NCI-H2107 treated with DMSO at 0.1 percent for 48 hours (cell line): ENCODE measurements around the gene IMMP2L.

Source experiments
- DNase-seq: peaks from one replicate; lab custom pipeline; 2025; ENCODE audit not compliant: unreplicated experiment; lab: John Stamatoyannopoulos, UW

Gene IMMP2L

DNA sequence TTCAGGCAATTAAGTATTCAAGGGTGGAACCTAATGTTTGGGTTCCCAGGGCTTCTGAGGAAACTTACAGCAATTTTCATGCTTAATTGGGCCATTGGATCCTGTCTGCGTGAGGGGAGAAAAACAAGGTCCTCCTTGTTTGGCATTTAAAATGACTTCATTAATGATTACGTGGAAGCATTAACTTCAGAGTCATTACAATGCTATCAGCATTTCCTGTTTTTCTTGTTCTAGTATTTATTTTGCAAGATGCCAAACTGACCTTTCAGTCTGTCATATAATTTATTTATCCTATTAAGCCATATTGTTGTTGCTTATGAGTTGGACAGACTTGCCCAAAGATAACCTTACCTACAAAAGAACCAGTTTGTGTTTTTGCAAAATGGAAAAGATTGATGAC is 795.4 kb downstream of the IMMP2L start:
- no peak for DNase-seq

DNA sequence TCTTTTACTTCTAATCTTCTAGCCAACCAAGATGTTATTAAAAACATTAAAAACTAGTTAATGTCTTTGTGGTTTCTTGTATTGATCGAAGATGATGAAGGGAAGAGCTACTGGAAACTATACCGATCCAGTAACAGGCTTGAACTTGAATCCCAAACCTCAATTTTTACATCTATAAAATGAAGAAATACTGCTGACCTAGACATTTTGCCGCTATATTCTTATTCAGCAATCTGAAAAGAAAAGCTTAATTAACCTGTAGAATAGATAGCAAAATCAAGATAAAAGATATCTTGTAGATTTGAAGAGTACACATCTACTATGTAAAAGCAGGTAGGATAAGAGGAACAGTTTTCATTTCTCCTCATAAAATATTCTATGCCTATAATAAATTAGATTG is 797.4 kb downstream of the IMMP2L start:
- no peak for DNase-seq

GRCh38 chr7:110762546-110763225 is 799.6 kb downstream of the IMMP2L start:
- DNase-seq: no peak

- no peak for DNase-seq
Measured at GRCh38 chr7:110760341-110760740, 802.0 kb downstream of the IMMP2L start.

DNA sequence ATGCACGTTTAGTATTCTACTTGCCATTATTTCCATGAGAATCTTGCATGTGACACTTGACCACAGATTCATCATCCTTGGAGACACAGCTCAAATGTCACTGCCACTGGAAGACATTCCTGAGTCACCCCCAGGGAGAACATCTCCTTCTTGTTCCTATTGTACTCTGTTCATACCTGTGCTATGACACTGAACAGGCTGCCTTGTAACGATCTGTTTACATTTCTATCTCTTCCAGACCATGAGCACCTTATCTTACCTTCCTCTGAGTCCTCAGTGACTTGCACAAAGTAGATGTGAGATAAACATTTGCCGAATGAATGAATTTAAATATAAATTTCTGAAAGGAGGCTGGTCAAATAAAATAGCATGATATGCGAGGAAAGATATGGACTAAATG is 803.2 kb downstream of the IMMP2L start:
- DNase-seq: no peak

DNA sequence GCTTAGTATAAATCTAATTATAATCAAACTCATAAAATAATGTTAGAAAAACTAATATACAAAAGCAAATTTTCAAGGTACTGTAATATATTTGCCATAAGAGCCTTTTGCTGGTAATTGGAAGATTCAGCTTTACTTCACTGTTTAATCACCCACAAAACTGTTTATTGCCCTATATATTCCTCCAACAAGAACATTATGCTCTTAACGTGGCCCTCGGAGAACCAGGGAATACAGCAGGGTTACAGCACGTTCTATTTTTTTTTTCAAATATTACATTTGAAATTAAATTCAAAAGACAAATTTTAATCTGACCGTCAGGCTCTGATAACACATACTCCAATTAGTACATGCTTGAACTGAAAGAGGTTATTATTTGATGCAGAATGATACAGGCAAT is 807.6 kb downstream of the IMMP2L start:
- DNase-seq: no peak

GRCh38 chr7:110750931-110751605 is 811.2 kb downstream of the IMMP2L start:
- no peak for DNase-seq

GRCh38 chr7:110733221-110733620 is 829.1 kb downstream of the IMMP2L start:
- no peak for DNase-seq

DNA sequence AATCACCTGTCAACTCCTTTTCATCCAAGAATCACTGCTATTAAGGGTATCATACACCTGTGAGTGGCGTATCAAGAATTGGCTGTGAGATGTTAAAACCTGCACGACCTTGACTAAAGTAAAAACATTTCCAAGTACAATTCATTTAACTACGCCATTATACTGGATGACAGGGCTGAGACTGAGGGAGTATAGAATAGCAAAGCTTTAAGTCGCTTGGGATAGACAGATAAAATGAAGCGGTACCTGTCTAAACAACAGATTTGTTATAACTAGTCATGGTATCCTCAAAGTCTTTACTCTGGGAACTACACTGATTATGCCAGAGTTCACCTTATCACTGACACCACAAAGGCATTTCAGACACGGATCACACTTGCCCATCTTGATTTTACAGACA is 837.5 kb downstream of the IMMP2L start:
- DNase-seq: no peak

- no peak for DNase-seq
Measured at GRCh38 chr7:110721395-110721794, 840.9 kb downstream of the IMMP2L start.

DNA sequence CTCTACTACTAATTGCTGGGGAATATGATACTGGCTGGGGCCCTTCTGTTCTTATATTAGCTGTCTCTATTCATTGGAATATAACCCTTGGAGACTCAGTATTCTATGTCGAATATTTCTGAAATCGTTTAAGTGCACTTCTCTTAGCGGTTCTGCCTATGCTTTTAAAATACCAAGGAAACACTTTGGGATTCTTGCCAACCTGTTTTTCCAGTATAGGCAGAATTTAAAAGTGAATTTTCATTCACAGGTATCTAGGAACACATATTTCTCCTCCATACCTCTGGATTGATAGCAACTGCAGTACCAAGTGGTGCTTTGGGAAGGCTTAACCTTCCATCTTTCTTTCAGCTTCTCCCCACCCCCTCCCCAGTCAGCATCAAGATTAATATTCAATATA is 841.7 kb downstream of the IMMP2L start:
- DNase-seq: no peak

DNA sequence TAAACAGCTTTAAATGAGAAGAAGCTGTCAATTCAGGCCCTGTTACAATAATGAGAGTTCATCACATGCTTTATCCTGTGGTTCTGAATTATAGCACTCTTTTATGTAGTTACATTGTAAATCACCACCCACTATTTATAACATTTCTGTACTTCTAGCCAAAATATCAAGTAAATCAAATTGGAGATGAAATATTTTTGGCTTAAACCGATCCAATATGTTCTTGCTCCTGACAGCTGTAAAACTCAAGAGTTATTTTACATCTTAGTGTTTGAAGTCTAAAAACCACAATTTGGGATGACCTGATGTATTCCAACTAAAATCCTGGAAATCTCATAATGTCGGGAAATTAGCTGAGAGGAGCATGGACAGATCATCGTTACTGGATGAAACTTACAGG is 842.6 kb downstream of the IMMP2L start:
- DNase-seq: no peak

- no peak for DNase-seq
Measured at GRCh38 chr7:110718503-110719205, 843.6 kb downstream of the IMMP2L start.

GRCh38 chr7:110704225-110704624 is 858.1 kb downstream of the IMMP2L start:
- peak; percentile 7 for DNase-seq

- no peak for DNase-seq
Measured at GRCh38 chr7:110698576-110698975, 863.7 kb downstream of the IMMP2L start.

DNA sequence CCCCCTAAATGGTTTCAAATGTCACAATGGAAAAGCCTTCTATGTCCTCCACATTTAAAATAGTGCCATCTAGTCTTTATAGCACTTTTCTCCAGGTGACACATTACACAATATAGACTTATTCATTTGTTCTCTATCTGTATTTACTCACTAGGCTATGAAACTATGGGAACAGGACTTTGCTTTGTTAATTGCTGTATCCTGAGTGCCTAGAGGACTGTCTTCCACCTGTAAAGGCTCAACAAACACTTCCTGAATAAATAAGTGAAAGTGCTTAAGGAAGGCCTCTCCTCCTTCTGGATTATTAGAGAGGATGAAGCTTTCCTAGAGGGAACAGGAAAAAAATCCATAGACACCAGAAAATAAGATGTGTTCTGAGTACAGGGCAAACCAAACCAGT is 868.9 kb downstream of the IMMP2L start:
- DNase-seq: no peak

DNA sequence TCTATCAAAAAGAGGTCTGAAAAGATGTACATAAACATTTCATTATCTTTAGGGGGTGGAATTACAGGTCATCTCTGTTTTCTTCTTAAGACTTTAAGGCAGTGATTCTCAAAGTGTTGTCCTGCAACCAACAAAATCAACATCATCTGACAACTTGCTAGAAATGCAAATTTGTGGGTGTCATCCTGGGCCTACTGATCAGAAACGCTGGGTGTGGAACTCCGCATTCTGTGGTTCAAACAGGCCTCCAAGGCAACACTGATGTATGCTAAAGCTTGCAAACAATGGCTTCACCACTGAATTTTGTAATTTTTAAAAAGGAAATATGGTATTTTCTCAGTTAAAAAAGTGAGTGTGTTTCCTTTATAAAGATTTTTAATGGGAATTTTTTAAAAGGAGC is 873.4 kb downstream of the IMMP2L start:
- DNase-seq: no peak

DNA sequence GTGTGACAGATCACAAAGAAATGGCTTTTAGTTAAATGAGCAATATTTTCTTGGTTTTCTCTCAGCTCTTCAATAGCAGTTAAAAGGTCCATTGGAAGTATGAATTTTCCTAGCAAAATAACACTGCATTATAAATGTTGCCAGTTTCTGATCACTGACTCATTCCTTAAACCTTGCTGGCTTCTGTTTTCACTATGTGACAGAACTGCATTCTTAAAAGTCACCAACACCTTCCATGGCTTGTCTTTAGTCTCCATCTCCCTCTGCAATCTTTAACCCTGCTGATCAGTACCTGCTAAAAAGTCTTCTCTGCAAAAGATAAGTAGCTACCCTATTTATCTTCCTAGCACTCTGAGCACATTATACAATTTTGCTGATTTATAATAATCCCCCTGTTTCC is 876.4 kb downstream of the IMMP2L start:
- no peak for DNase-seq

DNA sequence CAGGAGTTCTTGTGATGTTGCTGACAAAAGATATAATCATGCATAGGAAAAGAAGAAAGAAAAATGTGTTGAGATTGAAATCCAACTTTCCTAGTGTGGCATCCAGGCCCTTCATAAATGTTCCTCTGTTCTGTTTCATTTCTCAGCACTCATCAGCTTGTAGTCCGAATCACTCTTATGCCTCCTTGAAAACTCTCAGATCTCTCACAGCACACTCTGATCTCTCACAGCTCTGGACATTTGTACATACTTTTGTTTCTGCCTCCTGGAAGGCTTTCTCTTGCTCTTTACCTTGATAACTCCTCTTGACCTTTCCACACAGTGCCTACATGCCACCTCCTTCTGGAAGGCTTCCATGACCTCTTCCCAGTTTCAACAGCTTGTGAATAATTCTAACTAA is 880.4 kb downstream of the IMMP2L start:
- DNase-seq: no peak

DNA sequence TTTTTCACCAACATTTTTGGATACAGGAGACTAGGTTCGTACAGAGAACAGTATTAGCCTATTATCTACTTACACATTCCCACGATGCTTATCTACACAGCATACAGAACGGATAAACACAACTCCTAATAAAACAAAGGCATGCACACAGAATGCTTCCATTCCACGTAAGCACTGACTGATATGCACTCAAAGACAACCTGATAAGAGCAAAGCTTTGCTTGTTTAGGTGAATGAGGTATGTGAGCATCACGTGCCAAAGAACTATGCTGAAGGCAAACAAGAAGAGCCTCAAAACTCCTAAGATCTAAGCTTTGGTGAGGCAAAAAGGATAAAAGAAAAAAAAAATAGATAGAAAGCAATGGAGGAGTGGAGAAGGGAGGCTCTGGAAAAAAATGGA is 884.9 kb downstream of the IMMP2L start:
- no peak for DNase-seq

DNA sequence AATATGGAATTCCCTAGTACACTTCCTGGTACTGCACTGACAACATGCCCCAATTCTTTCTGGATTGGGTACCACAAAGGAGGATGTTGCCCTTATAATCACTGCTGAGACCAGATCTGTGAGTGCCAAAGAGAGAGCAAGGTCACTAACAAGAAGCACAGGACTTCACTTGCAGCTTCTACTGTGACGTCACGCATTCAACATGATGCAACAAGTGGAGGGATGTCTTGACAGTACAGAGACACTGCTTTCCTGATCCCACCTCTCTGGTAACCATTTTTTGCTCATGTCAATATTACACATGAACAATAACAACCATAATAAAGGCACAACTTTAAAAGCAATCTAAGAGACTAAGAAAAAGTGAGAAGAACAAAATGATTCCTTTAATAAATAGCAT is 885.5 kb downstream of the IMMP2L start:
- no peak for DNase-seq

DNA sequence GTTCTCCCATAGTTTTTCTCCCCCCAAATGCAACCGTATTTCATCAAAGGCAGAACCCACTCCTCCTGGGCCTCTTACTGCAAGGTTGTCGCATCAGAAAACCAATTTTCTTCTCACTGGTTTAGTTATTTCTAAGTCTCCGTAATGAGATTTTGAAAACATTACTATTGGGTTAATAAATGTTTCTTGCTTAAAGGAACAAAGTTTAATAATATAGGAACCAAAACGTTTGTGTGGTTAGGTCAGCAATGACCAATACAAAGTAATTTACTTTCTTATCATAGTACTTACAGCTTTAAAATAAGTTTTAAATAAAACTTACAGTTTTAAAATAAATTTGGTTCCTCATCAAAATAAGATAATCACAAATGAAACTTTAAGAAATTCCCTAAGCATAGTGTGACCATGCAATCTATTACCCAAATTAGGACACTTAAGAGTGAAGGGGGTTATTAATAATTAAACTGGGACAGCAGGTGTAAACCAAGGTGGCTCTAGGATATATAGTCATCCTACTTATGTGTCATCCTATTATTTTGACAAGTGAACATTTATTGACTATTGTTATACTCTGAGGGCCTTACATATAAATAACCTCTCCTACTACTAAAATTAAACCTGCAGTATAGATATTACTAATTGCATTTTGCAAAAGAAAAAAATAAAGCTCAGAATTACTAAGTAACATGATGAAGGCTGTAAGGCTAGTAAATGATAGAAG is 886.7 kb downstream of the IMMP2L start:
- no peak for DNase-seq
